AG04450 (cell line): ENCODE measurements around the gene ZNF350. TPM values are rescaled to one million over a fixed set of nuclear protein-coding genes. Genes with fewer than 3 reads are reported as not detected.
A peak's percentile ranks its signal among the peaks of the same experiment; 100 is the strongest.

Experiments
- CTCF ChIA-PET: fragments of 300-600, 350-600 bp; formaldehyde crosslinking; extraction: SDS; loops from one replicate; lab custom pipeline; 2022; ENCODE audit warnings: antibody characterized with exemption, inconsistent platforms; lab: Charles Lee
- POLR2A ChIA-PET: fragments of 350-600 bp; formaldehyde crosslinking; extraction: SDS; loops from one replicate; lab custom pipeline; 2021; ENCODE audit warnings: antibody characterized with exemption, inconsistent platforms; lab: Yijun Ruan, JAX
- DNase-seq: peaks from one replicate; pipeline ENCODE4 v3.0.0-alpha.2; 2011; ENCODE audit warnings: low read depth, low spot score
- H3K27ac ChIP-seq: one replicate; pipeline ENCODE4 v1.5.1; 2012; ENCODE audit warnings: low read depth, low read length, control low read depth
- H3K27me3 ChIP-seq: one replicate; pipeline ENCODE4 v1.6.0; 2012; ENCODE audit warnings: low read length; ENCODE audit not compliant: control insufficient read depth, insufficient read depth
- H3K4me3 ChIP-seq: 2 replicates; pipeline ENCODE4 v1.5.1; 2011; ENCODE audit warnings: mild to moderate bottlenecking, low read depth, low read length, control low read depth
- H3K9me3 ChIP-seq: 2 replicates; pipeline ENCODE4 v1.5.1; 2012; ENCODE audit warnings: low read length; ENCODE audit not compliant: control insufficient read depth, insufficient read depth
- polyA plus RNA-seq: library from polyadenylated mRNA; depleted of rRNA; stranded (reverse); fragments of >200 nt; gene quantifications from 2 replicates; pipeline ENCODE4 v1.2.3, GENCODE V29; 2011
- TF ChIP-seq, protein P1 (sequence below): IDR thresholded peaks from 2 replicates; pipeline ENCODE4 v1.5.1; 2011; ENCODE audit warnings: low read depth, low read length, control low read depth, inconsistent platforms

ZNF350 gene
- polyA plus RNA-seq, 1 experiment, result 9.4 TPM

DNA sequence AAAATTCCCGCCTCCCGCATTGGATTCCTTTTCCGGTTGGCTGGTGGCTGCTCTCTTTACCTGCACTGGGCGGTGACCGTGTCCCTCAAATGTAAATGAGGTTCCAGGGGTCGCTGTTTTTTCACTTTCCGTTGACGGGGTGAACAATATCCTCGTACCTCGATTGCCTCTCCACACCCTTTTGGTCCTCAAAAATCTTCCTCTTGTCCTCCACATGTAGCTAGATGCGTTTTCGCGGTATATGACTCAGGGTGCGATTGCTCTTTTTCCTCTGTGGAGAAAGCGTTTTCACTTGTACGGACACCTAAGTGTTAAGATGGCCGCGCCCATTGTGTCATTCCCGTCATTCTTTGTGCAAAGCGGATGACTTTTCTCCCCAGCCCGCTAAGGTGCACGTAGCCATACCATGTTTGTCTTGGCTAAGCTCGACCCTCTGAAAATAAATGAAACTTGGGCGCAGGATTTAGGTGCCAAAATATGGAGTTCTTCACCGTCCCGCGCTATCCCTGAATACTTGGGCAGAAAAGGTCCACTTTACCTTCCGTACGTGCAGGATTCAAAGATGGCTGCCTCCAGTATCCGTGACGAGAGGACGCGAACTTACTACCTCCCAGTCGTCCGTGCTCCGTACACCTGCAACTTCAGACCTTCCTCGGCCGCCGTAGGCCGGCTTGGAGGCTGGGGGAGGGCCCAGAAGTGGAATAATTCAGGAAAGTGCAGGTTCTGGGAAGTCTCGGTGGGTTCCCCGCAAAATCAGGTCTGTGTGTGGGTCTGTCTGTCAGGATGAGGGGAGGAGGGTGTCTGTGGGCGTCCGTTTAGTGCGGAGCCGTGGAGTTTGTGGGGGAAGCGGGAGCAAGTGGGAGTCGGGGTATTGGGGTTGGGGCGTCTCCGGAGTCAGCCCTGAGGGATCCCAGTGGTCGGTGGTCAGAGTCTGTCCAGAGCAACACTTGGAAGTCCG lies 59.6 kb downstream of the ZNF350 start, which contains the start of gene ZNF613:
TSS of gene ZNF613 (plus strand) at position 689 of the 958 bp plus-strand sequence. CDS start 8,749 bp downstream, outside the sequence.
- Histone ChIP-seq H3K27ac (peak within 1 kb of the TSS; percentile 61), H3K4me3 (peak within 1 kb of the TSS; percentile 93), H3K27me3 (no peaks in the 10 kb centered on the region), H3K9me3 (peaks cover 21% of the 10 kb centered on the region)
- peak; percentile 81 for DNase-seq
- ChIA-PET POLR2A (no interaction called here), CTCF (interaction anchor here (0.7 kb wide), 1 partner anchor 1562 kb away, joined by 3 read pairs; no protein-coding TSS in a partner anchor)
- TF ChIP-seq, protein P1, sequence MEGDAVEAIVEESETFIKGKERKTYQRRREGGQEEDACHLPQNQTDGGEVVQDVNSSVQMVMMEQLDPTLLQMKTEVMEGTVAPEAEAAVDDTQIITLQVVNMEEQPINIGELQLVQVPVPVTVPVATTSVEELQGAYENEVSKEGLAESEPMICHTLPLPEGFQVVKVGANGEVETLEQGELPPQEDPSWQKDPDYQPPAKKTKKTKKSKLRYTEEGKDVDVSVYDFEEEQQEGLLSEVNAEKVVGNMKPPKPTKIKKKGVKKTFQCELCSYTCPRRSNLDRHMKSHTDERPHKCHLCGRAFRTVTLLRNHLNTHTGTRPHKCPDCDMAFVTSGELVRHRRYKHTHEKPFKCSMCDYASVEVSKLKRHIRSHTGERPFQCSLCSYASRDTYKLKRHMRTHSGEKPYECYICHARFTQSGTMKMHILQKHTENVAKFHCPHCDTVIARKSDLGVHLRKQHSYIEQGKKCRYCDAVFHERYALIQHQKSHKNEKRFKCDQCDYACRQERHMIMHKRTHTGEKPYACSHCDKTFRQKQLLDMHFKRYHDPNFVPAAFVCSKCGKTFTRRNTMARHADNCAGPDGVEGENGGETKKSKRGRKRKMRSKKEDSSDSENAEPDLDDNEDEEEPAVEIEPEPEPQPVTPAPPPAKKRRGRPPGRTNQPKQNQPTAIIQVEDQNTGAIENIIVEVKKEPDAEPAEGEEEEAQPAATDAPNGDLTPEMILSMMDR, result peak; percentile 22; the same call in 1 of the 2 replicates

DNA sequence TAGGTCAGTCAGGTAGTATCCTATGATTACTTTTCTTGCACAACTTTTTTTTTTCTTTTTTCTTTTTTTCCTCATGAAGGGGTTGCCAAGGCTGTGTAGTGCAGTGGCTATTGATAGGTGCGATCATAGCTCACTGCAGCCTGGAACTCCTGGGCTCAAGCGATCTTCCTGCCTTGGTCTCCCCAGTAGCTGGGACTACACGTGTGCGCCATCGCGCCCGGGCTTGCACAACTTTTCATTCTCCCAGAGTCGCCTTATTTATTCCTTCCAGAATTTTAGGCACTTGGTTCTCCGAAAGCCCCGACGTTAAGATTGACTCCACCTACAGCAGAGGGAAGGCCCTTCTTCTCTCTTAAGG lies 60.2 kb downstream of the ZNF350 start:
- ChIA-PET POLR2A (no interaction called here), CTCF (no interaction called here)
- TF ChIP-seq, protein P1, result no peak
- Histone ChIP-seq H3K4me3 (peak overlapping the region; percentile 93), H3K27me3 (no peaks in the 10 kb centered on the region), H3K9me3 (peaks cover 22% of the 10 kb centered on the region), H3K27ac (peak overlapping the region; percentile 61)
- DNase-seq, result no peak

DNA sequence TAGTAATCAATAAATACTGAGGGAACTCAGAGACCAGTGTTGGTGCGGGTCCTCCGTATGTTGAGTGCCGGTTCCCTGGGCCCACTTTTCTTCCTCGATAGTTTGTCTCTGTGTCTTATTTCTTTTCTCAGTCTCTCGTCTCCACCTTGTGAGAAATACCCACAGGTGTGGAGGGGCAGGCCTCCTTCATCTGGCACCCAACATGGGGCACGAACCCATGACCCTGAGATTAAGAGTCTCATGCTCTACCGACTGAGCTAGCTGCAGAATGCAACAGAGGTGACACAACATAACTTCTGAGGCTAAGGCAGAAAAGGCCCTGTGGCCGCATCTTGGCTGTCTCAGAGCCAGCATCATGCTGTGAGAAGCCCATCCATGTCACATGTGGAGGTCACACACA lies 64.7 kb downstream of the ZNF350 start:
- ChIA-PET CTCF (no interaction called here), POLR2A (no interaction called here)
- H3K27ac ChIP-seq, result no peak overlapping the region
- no peaks in the 10 kb centered on the region for H3K27me3 ChIP-seq
- DNase-seq, result no peak
- TF ChIP-seq, protein P1, result no peak
- peaks cover 38% of the 10 kb centered on the region for H3K9me3 ChIP-seq
- H3K4me3 ChIP-seq, result no peak overlapping the region

DNA sequence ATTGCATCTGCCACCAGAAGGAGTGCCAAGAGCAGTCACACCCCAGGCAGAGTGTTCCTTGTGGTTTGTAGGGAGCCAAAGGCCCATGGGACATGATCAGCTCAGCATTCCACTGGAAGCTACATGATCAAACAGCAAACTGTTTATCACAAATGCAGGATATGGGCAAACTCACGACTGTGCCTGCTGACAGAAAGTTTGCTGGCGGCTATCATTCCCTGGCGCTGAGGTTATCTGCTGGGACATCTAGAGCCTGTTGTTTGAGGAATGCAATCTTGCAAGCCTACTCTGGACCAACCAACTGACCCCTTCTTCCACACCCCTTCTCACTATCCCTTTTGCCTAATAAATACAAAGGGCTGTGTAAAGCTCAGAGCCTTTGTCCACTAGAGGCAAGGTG lies 67.0 kb downstream of the ZNF350 start:
- no peak for DNase-seq
- Histone ChIP-seq H3K9me3 (peaks cover 42% of the 10 kb centered on the region), H3K27ac (no peak overlapping the region), H3K4me3 (no peak overlapping the region), H3K27me3 (no peaks in the 10 kb centered on the region)
- ChIA-PET CTCF (interaction anchor here (0.6 kb wide), 1 partner anchor 487 kb away, joined by 3 read pairs; no protein-coding TSS in a partner anchor), POLR2A (no interaction called here)
- TF ChIP-seq, protein P1, result no peak

DNA sequence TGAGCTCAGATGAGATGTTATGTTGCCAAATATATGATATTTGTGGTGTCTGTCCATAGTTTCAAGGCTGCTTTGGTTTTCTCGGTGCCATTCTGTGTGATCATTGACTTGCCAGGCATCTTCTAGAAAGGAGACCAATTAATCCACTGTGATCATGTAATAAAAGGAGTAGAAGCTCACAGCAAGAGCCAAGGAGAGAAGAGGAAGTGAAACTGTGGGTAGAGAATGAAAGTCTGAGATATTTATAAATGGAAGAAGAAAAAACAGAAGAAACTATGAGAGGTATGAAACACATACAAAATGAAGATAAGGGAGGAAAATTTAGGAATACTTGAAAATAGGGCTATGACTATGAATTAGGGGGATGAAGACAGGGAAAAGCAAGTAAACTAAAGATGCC lies 70.5 kb downstream of the ZNF350 start:
- Histone ChIP-seq H3K27me3 (no peaks in the 10 kb centered on the region), H3K27ac (no peak overlapping the region), H3K4me3 (no peak overlapping the region), H3K9me3 (peaks cover 28% of the 10 kb centered on the region; the same call in 1 of the 2 replicates)
- CTCF ChIA-PET, result no interaction called here
- DNase-seq, result no peak
- TF ChIP-seq, protein P1, result no peak
- POLR2A ChIA-PET, result no interaction called here
